Stimulated activated CD4-positive, alpha-beta T cell treated with anti-CD3 and anti-CD28 coated beads, Interleukin-12 subunit alpha, Interleukin-12 subunit beta, amount 100 ng/mL, for 24 hours (primary cell): ENCODE results near the gene SFRP2.
A peak's percentile ranks its signal among the peaks of the same experiment; 100 is the strongest.

Experiments
- DNase-seq, 2 experiments: peaks; one replicate each; pipeline ENCODE4 v3.0.0-alpha.2; 2020; ENCODE audit warnings: low read depth in 2 of 2

The SFRP2 gene

DNA sequence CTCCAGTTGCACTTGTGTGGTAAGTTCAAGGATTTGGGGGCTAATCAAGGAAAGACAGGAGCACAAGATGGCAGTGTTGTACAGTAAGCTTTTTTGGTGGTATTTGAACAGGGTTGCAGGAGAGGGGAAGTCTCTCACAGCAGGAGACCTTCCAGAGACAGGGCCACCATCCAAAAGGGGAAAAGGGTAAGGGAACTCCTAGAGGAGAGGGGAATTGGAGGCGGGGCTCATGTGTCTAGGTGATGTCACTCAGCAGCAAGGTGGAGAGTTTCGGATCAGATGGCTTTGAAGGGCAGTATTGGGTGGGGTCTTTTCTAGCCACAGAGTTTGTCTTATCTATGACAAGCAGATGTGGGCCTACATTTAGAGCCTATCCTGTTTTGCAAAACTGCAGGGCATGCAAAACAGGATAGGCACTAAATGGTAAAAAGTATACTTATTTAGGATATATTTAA lies 15.6 kb downstream of the SFRP2 start:
- no peak for DNase-seq

DNA sequence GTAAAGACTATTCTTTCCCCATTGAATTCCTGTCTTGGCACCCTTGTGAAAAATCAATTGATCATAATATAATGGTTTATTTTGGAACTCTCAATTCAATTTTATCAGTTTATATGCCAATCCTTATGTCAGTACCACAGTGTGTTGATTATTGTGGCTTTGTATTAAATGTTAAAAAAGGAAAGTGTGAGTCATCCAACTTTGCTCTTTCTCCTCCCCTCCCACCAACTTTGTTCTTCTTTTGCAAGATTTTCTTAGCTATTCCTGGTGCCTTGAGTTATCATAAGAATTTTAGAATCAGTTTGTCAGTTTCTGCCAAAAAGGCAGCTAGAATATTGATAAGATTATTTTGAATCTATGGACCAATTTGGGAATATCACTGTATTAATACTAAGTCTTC lies 17.8 kb downstream of the SFRP2 start:
- no peak for DNase-seq

DNA sequence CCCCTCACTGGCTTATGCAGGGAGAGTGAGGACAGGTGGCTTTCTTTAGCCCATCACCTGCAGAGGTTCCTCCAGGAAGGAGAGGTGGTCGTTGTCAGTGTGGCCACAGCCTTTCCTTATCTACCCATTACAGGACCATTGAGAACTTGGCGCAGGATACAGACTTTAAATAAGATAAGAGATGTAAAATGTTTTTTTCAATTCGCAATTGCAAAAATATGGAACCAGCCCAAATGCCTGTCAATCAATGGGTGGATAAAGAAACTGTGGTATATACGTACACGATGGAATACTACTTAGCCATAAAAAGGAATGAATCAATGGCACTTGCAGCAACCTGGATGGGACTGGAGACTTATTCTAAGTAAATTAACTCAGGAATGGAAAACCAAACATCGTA lies 22.1 kb downstream of the SFRP2 start:
- no peak for DNase-seq

DNA sequence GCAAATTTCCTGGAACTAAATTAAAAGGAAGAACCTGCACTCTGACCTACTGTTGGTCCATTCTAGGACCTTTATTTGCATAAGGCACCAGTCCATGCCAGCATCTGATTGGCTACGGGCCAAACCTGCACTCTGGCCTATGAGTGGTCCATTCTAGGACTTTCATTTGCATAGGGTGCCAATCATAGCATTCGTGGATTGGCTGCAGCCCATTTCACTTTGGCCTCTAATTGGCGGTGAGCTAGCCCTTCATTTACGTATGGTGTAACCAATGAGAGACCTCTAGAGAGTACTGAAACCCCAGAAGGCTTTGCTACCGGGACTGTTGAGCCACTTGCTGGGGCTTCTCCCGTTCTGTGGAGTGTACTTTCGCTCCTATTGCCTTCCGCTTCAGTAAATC lies 23.0 kb downstream of the SFRP2 start:
- DNase-seq, result no peak

DNA sequence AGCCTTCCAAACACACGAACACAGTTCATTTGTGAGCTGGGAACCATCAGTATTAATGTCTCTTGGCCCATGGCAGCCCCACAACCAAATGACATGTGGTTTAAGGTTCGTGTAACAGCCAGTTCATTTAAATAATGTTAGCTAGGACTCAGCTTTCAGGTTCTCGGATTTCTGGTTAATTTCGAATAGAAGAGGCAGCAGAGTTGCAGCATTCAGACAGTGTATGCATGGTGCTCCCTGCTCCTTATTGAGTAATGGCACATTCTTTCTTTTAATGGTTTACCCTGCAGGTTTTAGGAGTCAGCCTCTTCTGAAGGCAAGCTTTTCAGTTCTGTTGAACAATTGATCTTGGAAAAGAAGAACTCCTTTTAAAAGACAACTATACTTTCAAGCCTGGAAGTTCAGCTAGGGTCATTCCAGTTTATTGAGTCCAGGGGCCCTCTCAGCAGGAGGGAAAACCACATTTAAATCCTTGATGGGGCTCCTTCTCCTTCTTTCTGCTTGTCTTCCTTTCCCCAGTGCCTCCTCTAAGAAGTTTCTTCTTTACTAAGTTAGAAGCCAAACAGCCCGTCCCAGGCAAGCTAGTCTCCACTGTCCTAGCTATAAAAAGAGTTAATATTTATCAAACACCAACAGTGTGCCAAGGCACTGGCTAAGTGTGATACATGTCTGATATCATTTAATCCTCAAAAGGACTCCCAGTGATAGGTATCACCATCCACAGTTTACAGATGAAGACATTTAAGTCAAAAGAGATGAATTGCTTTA lies 24.1 kb downstream of the SFRP2 start:
- no peak for DNase-seq

DNA sequence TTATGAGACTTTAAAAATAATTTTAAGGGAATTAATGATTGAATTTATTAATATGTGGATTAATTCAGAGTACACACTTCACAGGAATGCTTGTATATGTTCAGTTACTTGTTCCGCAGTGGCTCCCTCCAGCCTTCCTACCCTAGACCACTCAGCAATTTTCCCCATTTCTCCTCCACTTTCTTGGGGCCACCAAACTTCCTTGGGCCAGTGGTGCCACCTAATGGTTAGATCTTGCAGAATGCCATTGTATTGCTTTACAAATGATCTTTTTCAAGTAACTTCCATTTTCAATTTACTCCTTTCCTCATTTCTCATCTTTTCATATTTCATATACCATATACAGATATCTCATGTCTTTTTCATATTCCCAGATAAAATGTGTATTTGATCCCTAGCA lies 25.5 kb downstream of the SFRP2 start:
- no peak for DNase-seq

DNA sequence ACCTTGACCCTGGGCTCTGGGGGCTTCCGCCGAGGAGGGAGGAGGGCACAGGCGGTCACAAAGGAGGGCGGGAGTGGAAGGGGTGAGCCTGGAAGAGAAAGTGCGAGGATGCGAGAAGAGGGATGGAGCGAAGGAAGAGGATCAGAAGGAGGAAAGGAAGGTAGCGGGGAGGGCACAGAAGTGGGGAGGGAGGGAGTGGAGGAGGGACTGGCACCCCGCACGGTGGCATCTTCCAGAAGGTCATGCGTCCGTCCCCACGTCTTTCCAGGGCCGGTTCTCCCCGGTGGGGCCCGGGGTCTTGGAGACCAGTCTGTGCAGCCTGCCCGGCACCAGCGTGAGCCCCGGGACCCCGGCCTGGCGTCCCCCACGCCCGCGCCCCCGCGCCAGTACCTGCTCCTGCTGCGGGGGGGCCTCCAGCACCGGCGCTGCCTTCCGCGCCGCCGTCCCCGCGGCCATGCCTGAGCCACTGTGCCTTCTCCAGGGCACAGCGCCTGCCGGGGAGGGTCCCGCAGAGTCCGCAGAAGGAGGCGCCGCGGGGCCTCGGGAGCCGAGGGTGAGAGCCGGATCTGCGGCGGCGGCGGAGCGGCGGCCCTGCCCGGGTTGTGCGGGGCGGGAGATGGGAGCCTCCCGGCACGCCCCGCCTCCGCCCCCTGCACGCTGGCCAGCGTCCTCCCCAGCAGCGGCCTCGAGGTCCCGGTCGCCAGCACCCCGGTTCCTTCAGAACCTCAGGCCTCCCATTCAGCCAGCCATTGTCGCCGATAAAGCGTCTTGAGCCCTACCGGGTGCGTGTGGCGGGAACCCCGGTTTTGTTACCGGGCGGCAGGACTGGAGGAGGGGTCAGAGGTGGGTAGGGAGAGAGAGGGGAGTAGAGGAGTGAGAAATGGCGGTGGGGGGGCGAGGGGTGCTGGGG lies 29.2 kb downstream of the SFRP2 start, which contains the start of gene RNF175:
TSS of gene RNF175 (minus strand) at position 618 of the 910 bp plus-strand sequence. CDS start at position 456, 162 bp downstream.
- DNase-seq, result no peak

DNA sequence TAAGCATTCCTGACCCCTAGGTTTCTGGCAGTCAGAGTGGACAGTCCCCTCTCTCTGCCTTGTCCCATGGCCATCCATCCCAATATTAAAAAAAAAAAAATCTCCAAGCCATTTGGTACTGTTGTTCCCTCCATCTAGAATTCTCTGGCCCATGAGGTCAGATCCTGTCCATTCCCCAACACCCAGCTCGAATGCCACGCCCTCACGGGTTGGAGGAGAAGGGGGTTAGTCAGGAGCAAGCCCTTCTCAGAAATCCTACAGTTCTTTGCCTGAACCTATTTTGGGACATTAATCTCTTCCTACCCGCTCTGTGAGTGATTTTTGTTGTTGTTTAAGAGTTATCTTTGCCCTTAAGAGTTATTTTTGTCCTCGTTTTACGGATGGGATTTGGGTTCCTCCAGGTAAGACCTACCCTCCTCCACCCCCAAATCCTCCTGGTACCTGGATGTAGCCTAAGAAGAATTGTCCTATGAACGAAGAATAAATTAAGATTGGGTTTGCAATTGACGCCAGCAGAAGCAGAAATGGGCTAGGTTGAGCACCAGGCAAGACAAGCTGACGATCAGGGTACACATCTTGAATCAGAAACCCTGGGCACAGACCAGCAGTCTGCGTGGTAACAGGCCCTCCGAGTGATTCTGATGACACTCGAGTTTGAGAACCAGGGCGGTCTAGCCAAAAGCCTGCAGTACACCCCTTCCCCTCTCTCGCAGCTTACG lies 30.0 kb downstream of the SFRP2 start:
- DNase-seq, result no peak

DNA sequence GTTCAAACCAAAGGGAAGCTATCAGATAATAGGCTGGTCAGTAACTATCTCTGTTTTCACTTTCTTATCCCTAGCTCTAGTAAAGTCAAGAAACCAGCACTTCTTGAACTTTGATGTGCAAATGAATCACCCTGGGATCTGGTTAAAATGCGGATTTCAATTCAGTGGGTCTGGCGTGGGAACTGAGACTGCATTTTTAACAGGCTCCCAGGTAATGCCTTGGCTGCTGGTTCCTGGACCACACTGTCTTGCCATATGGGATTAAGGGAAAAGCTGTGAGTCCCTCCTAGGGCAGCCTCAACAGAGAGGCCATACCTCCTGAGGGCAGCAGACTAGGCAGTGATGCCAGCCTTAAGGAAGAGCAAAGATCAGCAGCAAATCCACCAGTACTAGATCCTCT lies 30.7 kb downstream of the SFRP2 start:
- no peak for DNase-seq

DNA sequence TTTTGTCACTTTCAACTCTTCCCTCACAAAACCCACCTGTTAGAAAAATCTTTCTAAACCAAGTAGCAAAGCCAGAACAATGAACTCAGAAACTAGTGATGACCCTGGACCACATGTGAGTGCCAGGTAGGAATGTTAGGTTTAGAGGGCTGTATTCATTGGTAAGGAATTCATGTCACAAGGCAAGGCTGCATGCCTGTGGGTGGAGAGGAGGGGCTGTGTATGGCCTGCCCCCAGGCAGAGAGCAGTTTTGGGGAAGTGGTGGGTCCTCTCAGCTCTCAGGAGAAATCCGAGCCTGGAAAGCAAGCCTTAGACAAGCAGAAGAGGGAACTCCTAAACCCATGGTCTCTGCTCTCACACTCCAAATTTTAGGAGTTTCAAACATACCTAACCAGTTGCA lies 31.5 kb downstream of the SFRP2 start:
- DNase-seq, result no peak

DNA sequence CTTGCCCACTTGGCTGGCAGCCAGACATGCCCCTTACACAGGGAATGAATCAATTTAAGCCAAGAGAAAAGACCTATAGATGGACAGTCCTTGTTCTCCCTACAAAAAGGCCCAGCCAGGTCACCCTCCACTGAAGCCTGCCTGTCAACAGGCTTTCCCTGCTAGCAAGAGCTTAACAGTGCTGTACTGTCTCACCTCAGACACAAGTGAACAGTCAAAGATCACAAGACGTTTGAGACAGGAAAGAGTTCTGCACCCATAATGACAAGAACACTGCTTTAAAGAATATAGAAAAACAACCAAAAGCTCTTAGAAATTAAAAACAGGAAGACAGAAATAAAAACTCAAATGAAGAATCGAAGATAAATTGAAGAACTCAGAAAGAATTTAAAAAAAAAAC lies 33.7 kb downstream of the SFRP2 start:
- no peak for DNase-seq

DNA sequence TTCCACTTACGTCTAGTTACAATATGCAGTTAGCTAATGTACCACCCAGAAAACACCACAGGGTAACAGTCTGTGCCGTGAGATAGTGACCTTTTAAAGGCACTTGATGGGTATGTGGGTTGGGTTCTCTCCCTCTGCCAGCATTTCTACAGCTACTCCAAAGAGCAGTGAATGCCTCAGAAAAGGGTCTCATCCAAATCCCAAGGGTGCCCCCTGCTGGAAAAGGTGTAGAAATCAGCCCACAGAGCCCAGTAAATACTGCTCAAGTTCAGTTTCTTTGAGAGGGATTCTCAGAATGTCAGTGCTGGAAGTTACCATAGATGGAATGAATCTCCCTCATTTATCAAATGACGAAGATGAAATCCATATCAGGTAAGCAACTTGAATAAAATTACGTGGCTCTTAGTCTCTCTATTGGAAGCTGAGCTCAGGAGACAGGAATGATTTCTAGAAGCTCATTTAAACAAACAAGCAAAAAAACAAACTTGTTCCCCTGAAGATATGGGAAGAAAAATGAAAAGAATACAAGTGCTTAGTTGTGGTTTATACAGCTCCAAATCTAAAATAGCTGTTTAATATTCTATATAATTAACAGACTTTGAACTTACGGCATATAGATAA lies 38.6 kb downstream of the SFRP2 start:
- DNase-seq, result peak; percentile 35 to 57

DNA sequence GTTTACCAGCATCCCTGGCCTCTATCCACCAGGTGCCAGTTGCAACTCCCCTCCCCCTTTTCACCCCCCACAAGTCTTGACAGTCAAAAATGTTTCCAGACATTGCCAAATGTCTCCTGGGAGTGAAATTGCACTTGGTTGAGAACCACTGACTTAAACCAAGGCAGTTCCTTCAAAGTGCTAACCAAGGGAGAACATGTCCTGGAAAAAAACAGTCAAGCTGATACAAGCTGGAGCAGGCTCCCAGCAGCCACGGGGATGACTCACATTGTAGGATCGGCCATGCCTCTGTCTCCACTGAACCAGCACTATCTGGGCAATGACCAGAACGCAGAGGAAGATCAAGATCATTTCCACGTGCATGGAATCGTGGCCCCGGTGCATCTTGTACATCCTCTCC lies 40.5 kb downstream of the SFRP2 start:
- DNase-seq, result no peak

DNA sequence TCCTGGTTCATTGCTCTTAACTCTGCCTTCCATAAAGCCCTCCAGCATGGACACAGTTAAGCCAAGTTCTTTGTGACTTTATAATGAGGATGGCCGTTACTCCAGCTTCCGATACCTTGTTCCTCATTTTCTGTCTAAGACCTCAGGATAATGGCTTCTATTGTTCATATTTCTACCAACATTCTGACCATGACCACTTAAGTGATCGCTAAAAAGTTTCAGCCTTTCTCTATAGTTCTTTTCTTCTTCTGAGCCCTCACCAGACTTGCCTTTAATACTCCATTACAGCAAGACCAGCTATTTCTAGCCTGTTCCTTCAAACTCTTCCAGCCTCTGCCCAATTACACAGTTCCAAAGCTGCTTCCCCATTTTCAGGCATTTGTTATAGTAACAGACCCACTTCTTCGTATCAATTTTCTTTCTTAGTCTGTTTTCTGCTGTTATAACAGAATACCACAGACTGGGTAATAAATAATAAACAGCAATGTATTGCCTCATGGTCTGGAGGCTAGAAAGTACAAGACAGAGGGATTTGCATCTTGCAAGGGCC lies 41.4 kb downstream of the SFRP2 start:
- no peak for DNase-seq

DNA sequence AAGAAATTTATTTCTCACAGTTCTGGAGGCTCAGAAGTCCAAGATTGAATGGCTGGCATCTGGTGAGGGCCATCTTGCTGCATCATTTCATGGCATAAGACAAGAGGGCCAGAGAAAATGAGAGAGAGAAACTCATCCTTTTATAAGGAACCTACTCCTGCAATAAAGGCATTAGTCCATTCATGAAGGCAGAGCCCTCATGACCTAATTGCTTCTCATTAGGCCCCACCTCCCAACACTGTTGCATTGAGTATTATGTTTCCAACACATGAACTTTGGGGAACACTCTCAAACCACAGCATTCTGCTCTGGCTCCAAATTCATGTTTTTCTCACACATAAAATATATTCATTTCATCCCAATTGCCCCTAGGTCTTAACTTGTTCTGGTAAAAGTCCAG lies 43.2 kb downstream of the SFRP2 start:
- no peak for DNase-seq

DNA sequence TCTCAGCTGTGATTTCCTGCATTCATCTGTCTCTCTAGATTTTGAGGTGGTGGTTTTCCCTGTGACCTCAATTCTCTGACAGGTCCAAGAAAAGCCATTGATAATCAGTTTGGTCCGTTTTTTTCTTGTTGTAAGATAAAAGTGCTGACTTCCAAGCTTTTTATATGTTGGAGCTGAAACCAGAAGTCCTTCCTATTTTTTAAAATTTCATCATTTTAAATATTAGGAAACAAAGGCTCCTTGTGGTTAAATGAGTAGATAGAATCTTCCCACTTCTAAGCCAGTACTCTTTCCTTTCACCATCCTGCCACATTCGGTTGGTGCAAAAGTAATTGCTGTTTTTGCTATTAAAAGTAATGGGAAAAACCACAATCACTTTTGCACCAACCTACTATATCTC lies 47.3 kb downstream of the SFRP2 start:
- DNase-seq, result no peak

DNA sequence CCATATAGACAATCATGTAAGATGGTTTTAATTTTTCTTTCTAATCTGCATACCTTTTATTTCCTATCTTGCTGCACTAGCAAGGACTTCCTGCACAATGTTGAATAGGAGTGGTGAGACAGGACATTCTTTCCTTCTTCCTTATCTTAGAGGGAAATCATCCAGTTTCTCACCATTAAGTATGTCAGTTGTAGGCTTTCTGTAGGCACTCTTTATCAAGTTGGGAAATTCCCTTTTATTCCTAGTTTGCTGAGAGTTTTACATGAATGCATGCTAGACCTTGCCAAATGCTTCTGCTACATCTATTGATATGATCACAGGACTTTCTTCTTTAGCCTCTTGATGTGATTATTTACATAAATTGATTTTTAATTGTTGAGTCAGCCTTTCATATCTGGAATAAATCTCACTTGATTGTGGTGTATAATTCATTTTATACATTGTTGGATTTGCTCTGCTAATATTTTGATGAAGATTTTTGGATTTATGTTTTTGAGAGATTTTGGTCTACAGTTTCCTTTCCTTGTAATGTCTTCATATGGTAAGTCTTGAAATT lies 52.9 kb downstream of the SFRP2 start:
- no peak for DNase-seq

DNA sequence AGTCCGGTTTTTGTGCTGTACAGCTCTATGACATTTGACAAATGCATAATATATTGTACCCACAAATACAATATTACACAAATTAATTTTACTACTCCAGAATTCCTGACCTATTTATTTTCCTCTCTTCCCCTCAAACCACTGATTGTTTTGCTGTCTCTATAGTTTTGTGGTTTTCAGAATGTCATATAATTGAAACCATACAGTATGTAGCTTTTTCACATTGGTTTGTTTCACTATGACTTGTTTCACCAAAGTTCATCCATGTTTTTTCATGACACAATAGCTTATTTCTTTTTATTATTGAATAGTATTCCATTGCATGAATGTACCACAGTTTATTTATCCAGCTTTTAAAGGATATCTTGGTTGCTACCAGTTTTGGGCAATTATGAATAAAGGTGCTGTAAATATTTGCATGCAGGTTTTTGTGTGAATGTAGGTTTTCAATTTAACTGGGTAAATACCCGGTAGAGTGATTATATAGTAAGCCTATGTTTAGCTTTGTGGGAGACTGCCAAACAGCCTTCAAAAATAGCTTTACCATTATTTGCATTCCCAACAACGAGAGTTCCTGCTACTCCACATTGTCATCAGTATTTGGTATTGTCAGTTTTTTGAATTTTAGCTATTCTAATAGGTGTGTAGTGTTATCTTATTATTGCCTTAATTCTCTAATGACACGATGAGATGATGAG lies 55.0 kb downstream of the SFRP2 start:
- no peak for DNase-seq

DNA sequence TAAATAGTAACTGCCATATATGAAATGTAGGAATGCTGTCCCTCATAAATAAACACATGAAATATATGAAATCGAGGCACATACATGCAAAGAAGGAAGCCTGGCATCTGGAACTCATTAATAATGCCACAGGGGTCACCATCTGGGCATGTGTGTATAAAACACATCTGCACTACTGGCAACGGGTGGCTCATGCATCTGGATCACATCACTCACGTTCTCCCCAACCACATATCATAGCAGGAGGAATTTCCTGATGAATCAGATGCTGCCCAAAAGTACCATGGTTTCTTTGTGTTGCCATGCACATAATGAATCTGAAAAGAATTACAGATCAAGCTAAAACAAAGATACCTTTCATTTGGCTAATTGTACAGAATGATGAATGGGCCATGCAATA lies 57.6 kb downstream of the SFRP2 start:
- no peak for DNase-seq
